Nephron progenitor cell (in vitro differentiated cells): Measurements from ENCODE around the gene GPRIN1.

ENCODE experiments used
- DNase-seq: peaks from one replicate; pipeline ENCODE4 v3.0.0; 2021
- H3K27ac Mint-ChIP-seq: 2 replicates; pipeline ENCODE4 v1.8.0; 2021; ENCODE audit warnings: mild to moderate bottlenecking, moderate library complexity, mixed read lengths
- H3K27me3 Mint-ChIP-seq: 2 replicates; pipeline ENCODE4 v1.8.0; 2021; ENCODE audit warnings: mild to moderate bottlenecking, low read depth, mixed read lengths; ENCODE audit not compliant: poor library complexity
- H3K36me3 Mint-ChIP-seq: 2 replicates; pipeline ENCODE4 v1.8.0; 2021; ENCODE audit warnings: low read depth, mixed read lengths
- H3K4me1 Mint-ChIP-seq: 2 replicates; pipeline ENCODE4 v1.8.0; 2021; ENCODE audit warnings: mixed read lengths
- H3K4me3 Mint-ChIP-seq: 2 replicates; pipeline ENCODE4 v1.8.0; 2021; ENCODE audit warnings: mild to moderate bottlenecking, moderate library complexity, mixed read lengths
- H3K9me3 Mint-ChIP-seq: 2 replicates; pipeline ENCODE4 v1.8.0; 2021; ENCODE audit warnings: mild to moderate bottlenecking, moderate library complexity, mixed read lengths
- TF ChIP-seq, protein P1 (sequence below): fragments of 200-600 bp; sonication (generic); IDR thresholded peaks from 2 replicates; pipeline ENCODE4 v1.5.0; 2021; ENCODE audit warnings: antibody characterized with exemption

Gene GPRIN1

DNA sequence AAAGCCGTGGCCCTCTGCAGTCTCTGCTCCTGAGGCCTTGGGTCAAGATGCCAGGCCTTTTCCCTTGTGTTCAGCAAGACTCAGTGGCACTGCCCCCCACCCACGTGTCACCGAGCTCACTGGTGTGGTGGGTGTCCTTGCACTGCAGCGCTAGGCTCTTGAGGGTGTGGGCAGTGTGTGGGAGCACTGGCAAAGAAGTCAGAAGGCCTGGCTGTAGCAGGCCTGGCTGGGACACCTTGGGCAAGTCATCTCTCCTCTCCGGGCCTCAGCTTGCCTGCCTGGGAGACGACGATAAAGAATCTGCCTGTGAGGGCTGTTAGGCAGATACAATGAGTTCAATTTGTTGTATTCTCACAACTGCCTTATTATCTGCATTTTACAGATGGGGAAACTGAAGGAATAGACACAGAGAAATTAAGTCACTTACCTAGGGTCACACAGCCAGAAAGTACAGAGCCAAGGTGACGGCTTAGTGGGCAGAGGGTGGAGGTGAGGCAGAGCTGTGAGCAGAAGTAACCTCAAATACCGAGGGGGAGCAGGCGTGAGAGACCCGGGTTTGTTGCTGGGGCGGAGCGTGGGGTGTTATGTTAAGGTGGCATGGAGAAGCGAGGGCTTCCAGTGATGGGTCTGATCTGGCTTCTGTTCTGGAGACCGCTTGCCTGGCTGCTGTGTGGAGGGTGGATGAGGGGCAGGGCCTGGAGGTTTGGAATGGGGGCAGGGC is 38.7 kb upstream of the GPRIN1 start:
- no peak overlapping the region for H3K27ac Mint-ChIP-seq
- TF ChIP-seq, protein P1, sequence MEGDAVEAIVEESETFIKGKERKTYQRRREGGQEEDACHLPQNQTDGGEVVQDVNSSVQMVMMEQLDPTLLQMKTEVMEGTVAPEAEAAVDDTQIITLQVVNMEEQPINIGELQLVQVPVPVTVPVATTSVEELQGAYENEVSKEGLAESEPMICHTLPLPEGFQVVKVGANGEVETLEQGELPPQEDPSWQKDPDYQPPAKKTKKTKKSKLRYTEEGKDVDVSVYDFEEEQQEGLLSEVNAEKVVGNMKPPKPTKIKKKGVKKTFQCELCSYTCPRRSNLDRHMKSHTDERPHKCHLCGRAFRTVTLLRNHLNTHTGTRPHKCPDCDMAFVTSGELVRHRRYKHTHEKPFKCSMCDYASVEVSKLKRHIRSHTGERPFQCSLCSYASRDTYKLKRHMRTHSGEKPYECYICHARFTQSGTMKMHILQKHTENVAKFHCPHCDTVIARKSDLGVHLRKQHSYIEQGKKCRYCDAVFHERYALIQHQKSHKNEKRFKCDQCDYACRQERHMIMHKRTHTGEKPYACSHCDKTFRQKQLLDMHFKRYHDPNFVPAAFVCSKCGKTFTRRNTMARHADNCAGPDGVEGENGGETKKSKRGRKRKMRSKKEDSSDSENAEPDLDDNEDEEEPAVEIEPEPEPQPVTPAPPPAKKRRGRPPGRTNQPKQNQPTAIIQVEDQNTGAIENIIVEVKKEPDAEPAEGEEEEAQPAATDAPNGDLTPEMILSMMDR: no peak
- peaks cover 6% of the 10 kb centered on the region for H3K27me3 Mint-ChIP-seq
- H3K4me3 Mint-ChIP-seq: peak overlapping the region; percentile 86
- H3K36me3 Mint-ChIP-seq: no peaks in the 10 kb centered on the region
- no peaks in the 10 kb centered on the region for H3K9me3 Mint-ChIP-seq
- DNase-seq: no peak
- peaks cover 44% of the 10 kb centered on the region for H3K4me1 Mint-ChIP-seq

DNA sequence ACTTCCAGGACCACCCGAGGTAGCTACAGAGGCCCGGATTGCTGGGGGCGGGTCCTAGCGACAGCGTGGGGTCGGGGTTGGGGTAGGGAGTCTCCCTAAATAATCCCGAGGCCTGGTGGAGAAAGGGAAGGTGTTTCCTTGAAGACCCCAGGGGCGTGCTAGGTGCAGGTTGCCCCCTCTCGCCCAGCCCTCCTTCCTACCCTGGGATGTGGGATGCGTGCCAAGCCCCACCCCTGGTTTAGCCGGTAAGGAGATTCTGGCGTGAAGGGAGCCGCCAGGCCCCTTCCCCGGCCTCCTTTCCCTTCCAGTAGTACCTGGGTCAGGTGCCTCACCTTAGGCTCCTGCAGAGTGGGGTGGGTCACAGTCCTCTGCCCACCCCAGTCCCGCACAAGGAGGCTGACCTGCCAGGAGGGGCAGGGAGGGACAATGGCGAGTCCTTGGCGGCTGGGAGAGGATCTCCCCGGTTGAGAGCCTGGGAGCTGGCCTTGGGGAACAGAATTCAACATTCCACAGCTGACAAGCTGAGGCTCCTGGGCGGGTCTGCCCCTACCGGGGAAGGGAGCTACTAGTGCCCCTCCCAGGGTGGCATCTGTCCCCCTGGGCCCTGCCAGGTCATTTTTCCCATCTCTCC is 38.0 kb upstream of the GPRIN1 start:
- peaks cover 37% of the 10 kb centered on the region for H3K4me1 Mint-ChIP-seq
- H3K36me3 Mint-ChIP-seq: no peaks in the 10 kb centered on the region
- H3K27me3 Mint-ChIP-seq: peaks cover 6% of the 10 kb centered on the region
- TF ChIP-seq, protein P1: no peak
- DNase-seq: peak; percentile 33
- H3K9me3 Mint-ChIP-seq: no peaks in the 10 kb centered on the region
- peak overlapping the region; percentile 86 for H3K4me3 Mint-ChIP-seq
- H3K27ac Mint-ChIP-seq: no peak overlapping the region

DNA sequence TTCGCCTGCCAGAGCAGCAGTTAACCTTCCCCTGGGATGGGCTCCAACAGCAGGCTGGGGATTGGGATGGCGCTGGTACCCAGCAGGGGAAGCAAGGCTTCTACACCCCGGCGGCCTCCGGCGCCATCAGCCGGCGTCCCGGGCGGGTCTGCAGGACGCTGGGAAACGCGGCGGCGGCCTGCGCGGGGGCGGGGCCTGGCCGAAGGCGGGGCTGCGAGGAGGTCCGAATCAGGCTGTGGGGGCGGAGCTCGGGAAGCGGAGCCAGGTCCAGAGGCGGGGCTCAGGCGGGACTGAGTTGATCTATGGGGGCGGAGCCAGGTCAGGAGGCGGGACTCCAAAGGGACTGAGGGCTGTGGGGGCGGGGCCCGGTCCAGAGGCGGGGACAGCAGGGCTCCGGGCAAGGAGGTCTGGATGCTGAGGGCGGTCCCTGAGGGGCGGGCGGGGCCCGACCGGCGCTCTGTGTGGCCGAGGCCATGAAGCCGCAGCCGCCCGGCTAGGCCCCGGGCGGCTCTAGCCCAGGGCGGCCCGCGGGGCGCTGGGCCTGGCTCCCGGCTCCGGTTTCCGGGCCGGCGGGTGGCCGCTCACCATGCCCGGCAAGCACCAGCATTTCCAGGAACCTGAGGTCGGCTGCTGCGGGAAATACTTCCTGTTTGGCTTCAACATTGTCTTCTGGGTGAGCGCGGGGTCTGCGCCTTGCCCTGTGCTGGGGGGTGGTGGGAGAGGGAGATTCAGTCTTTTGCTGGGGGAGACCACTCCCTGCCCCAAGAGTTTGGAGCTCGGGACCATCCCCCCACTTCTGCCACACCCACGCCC is 37.3 kb upstream of the GPRIN1 start, which contains the start of gene TSPAN17:
Gene TSPAN17 (plus strand): TSS at position 455 of the 813 bp plus-strand sequence. CDS start 132 bp downstream, at position 587.
- H3K4me3 Mint-ChIP-seq: peak within 1 kb of the TSS; percentile 86
- TF ChIP-seq, protein P1: no peak
- peaks cover 33% of the 10 kb centered on the region for H3K4me1 Mint-ChIP-seq
- peak; percentile 100 for DNase-seq
- no peaks in the 10 kb centered on the region for H3K9me3 Mint-ChIP-seq
- no peak within 1 kb of the TSS for H3K27ac Mint-ChIP-seq
- peaks cover 6% of the 10 kb centered on the region for H3K27me3 Mint-ChIP-seq
- H3K36me3 Mint-ChIP-seq: no peaks in the 10 kb centered on the region

DNA sequence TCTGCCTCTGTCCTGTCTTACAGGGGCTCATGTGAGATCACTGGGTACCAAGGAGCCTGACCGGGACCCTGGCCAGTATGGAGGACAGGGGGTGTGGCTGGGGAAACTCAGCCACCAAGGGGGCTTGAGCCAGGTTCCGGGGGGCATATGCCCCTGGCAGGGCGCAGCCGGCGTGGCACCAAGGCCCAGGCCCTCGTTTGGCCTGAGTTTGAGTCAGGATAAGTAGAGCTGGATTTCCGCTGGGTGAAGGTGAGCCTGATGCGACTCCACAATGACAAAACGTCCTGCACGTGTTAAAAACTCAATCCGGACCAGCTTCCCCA is 36.7 kb upstream of the GPRIN1 start:
- TF ChIP-seq, protein P1: no peak
- DNase-seq: no peak
- H3K4me1 Mint-ChIP-seq: peaks cover 31% of the 10 kb centered on the region
- H3K4me3 Mint-ChIP-seq: peak overlapping the region; percentile 76
- H3K27me3 Mint-ChIP-seq: peaks cover 6% of the 10 kb centered on the region
- H3K27ac Mint-ChIP-seq: no peak overlapping the region
- no peaks in the 10 kb centered on the region for H3K9me3 Mint-ChIP-seq
- H3K36me3 Mint-ChIP-seq: no peaks in the 10 kb centered on the region

DNA sequence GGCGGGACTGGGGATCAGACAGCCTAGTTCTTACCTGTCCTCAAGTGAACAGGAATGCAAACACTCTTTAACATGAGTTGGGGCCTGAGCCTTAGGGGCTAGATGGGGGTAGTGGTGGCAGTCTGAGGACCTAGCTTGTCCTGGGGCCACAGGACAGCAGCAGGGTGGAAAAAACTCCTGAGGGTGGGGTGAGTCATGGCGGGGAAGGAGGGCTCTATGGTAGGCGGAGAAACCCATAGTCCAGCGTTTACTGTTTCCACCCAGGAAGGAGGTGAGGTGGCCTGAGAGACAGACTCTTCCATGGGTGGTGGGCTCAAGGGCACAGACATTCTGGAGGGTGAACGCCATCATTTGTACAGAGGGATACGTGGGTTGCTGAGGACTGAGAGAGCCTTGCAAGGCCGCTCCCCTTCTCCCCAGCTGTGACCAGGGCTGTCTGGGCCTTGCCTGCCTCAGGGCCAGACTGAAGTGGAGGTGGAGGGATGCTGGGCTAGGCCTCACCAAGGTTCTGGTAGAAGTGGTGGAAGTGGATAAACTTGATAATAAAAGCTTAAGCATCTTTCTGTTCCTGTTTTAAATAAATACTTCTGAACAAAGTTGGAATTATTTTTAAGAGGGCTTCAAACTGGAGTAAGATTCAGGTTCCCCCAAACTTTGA is 36.2 kb upstream of the GPRIN1 start:
- no peak overlapping the region for H3K27ac Mint-ChIP-seq
- peak overlapping the region; percentile 24 for H3K4me3 Mint-ChIP-seq

More for the DNA sequence above, 36.2 kb upstream of the GPRIN1 start:
- H3K9me3 Mint-ChIP-seq: no peaks in the 10 kb centered on the region
- H3K36me3 Mint-ChIP-seq: no peaks in the 10 kb centered on the region
- TF ChIP-seq, protein P1: no peak
- peaks cover 27% of the 10 kb centered on the region for H3K4me1 Mint-ChIP-seq
- no peak for DNase-seq
- peaks cover 6% of the 10 kb centered on the region for H3K27me3 Mint-ChIP-seq
